GM12891 (cell line): Measurements from ENCODE around the gene RASL10A.

Experiments
- POLR2A ChIP-seq: IDR thresholded peaks from 2 replicates; pipeline ENCODE4 v1.6.1; 2011; ENCODE audit warnings: low read depth, low read length, control low read depth
- POLR2AphosphoS5 ChIP-seq: IDR thresholded peaks from 2 replicates; pipeline ENCODE4 v1.6.1; 2011; ENCODE audit warnings: low read depth, low read length, control low read depth
- TAF1 ChIP-seq: IDR thresholded peaks from 2 replicates; pipeline ENCODE4 v1.6.1; 2011; ENCODE audit warnings: low read depth, low read length, control low read depth

DNA sequence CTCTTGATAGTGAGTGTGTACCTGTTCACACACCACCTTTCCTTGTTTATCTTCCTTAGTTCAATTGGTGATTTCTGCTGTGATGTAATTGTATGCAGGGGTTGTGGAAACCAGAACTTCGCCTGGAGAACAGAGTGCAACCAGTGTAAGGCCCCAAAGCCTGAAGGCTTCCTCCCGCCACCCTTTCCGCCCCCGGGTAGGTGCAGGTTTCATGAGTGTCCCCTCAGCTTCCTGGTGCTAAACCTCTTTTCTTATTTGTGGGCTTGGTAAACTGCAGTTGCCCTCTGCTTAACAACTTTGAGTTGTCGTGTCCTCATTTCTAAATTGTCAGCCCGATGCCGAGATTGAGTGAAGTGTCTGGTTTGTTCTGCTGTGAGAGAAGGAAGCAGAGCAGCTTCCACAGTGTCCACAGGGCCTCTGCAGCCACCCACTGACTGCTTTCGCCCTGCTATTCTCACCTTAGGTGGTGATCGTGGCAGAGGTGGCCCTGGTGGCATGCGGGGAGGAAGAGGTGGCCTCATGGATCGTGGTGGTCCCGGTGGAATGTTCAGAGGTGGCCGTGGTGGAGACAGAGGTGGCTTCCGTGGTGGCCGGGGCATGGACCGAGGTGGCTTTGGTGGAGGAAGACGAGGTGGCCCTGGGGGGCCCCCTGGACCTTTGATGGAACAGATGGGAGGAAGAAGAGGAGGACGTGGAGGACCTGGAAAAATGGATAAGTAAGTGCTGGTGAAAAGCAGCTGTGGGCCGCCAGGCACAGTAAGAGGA, 16.2 kb downstream of the RASL10A start:
- TF ChIP-seq POLR2AphosphoS5, result no peak
- TF ChIP-seq POLR2A, result no peak
- TF ChIP-seq TAF1, result no peak
